KOPT-K1 (cell line): ENCODE measurements around the gene YTHDF1.
"Not testable (repeated sequence)": the region's sequence is repeated elsewhere in the genome, so short reads cannot be mapped to it uniquely, and the experiment has no call there.

ENCODE experiments used
- H3K27ac ChIP-seq: fragments of 200-600 bp; sonication (generic); 2 replicates; pipeline ENCODE4 v1.5.1; 2016; ENCODE audit warnings: antibody characterized with exemption, mild to moderate bottlenecking, low read depth, low read length; ENCODE audit not compliant: poor library complexity, severe bottlenecking
- H3K36me3 ChIP-seq: fragments of 200-600 bp; sonication (generic); 2 replicates; pipeline ENCODE4 v1.5.1; 2017; ENCODE audit warnings: antibody characterized with exemption, mild to moderate bottlenecking, low read length, moderate library complexity; ENCODE audit not compliant: insufficient read depth
- H3K9me3 ChIP-seq: fragments of 200-600 bp; sonication (generic); 2 replicates; pipeline ENCODE4 v1.5.1; 2017; ENCODE audit warnings: antibody characterized with exemption, low read length, mild to moderate bottlenecking; ENCODE audit not compliant: insufficient read depth, poor library complexity, severe bottlenecking

YTHDF1 gene

GRCh38 chr20:63159251-63159650 is 56.7 kb downstream of the YTHDF1 start:
- H3K27ac ChIP-seq, H3K36me3 ChIP-seq, H3K9me3 ChIP-seq: not testable (repeated sequence)

GRCh38 chr20:63158845-63159244 is 57.1 kb downstream of the YTHDF1 start:
- Histone ChIP-seq H3K9me3 (no peaks in the 10 kb centered on the region), H3K36me3 (no peaks in the 10 kb centered on the region), H3K27ac (no peak overlapping the region)

- H3K27ac ChIP-seq: no peak overlapping the region
- no peaks in the 10 kb centered on the region for H3K9me3 ChIP-seq
- no peaks in the 10 kb centered on the region for H3K36me3 ChIP-seq
Observed at GRCh38 chr20:63158352-63158751, 57.6 kb downstream of the YTHDF1 start.

- H3K27ac ChIP-seq, H3K9me3 ChIP-seq, H3K36me3 ChIP-seq: not testable (repeated sequence)
Observed at GRCh38 chr20:63157431-63157830, 58.5 kb downstream of the YTHDF1 start.

GRCh38 chr20:63156221-63156671 is 59.7 kb downstream of the YTHDF1 start:
- Histone ChIP-seq H3K27ac (no peak overlapping the region), H3K9me3 (no peaks in the 10 kb centered on the region), H3K36me3 (no peaks in the 10 kb centered on the region)

GRCh38 chr20:63155266-63156165 is 60.4 kb downstream of the YTHDF1 start:
- H3K36me3 ChIP-seq: no peaks in the 10 kb centered on the region
- no peaks in the 10 kb centered on the region for H3K9me3 ChIP-seq
- H3K27ac ChIP-seq: no peak overlapping the region

- H3K9me3 ChIP-seq: no peaks in the 10 kb centered on the region
- no peaks in the 10 kb centered on the region for H3K36me3 ChIP-seq
- H3K27ac ChIP-seq: no peak overlapping the region
Observed at GRCh38 chr20:63154395-63154794, 61.5 kb downstream of the YTHDF1 start.

GRCh38 chr20:63153254-63154221 is 62.4 kb downstream of the YTHDF1 start:
- Histone ChIP-seq H3K27ac (no peak overlapping the region), H3K36me3 (no peaks in the 10 kb centered on the region), H3K9me3 (no peaks in the 10 kb centered on the region)

GRCh38 chr20:63152322-63153253 is 63.3 kb downstream of the YTHDF1 start:
- Histone ChIP-seq H3K27ac (no peak overlapping the region), H3K9me3 (peaks cover 9% of the 10 kb centered on the region), H3K36me3 (no peaks in the 10 kb centered on the region)

GRCh38 chr20:63151554-63152321 is 64.2 kb downstream of the YTHDF1 start:
- H3K9me3 ChIP-seq: peaks cover 15% of the 10 kb centered on the region
- H3K27ac ChIP-seq: no peak overlapping the region
- no peaks in the 10 kb centered on the region for H3K36me3 ChIP-seq

GRCh38 chr20:63150911-63151531 is 64.9 kb downstream of the YTHDF1 start:
- peaks cover 15% of the 10 kb centered on the region for H3K9me3 ChIP-seq
- H3K36me3 ChIP-seq: no peaks in the 10 kb centered on the region
- H3K27ac ChIP-seq: no peak overlapping the region

GRCh38 chr20:63150391-63150898 is 65.5 kb downstream of the YTHDF1 start:
- Histone ChIP-seq H3K27ac (no peak overlapping the region), H3K36me3 (no peaks in the 10 kb centered on the region), H3K9me3 (peaks cover 15% of the 10 kb centered on the region)

- H3K9me3 ChIP-seq: peaks cover 15% of the 10 kb centered on the region
- H3K36me3 ChIP-seq: no peaks in the 10 kb centered on the region
- H3K27ac ChIP-seq: no peak overlapping the region
Observed at GRCh38 chr20:63149531-63150192, 66.3 kb downstream of the YTHDF1 start.
